ENCODE data around the gene SCGB1C1. TPM values are rescaled to one million over a fixed set of nuclear protein-coding genes. Genes with fewer than 3 reads are reported as not detected.
"Not testable (repeated sequence)": the region's sequence is repeated elsewhere in the genome, so short reads cannot be mapped to it uniquely, and the experiment has no call there.

The SCGB1C1 gene
- total RNA-seq, 3 donors from 2014 or later = not detected

DNA sequence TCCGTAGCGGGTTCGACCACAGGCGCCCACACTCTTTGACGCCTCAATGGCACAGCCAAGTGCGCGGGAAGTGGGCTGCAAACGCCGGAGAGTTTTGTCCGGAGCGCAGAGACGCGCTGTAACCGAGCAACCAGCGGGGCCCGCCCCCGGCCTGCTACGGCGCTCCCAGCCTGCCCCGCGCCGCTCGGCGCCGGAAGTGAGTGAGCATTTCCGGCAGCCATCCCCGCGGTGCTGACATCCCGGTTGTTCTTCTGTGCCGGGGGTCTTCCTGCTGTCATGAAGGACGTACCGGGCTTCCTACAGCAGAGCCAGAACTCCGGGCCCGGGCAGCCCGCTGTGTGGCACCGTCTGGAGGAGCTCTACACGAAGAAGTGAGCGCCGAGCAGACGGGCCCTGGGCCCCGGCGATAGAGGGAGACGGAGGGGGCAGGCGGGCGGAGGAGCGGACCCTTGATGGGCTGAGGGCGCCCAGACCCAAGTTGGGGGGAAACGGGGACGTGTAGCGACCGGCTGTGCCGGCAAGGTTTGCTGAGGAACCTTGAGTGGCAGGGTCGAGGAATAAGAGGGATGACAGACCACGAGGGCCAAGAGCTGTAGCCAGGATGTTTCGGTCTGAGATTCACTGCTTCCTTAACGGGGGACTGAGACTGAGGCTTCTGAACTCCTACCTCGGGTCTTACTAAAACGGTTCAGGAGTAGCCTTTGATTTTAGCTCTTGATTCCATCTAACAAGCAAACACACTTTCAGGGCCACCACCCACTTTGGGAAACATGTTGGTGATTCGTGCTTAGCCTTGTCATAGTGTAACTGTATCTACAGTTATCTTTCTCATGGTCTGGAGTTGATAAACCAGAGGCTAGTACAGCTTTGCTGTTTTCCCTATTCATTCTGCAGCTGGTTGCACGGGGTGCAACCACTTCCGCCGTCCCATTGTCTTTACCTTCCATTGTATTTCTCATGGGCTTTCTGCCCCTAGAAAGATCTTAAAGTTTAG is 44.2 kb downstream of the SCGB1C1 start, which contains the start of gene PSMD13:
Gene PSMD13, plus strand, starts transcription at position 203 of the 994 bp plus-strand sequence. Its CDS starts 74 bp downstream, at position 277.
- Mint-ChIP-seq H3K27me3 (ENCODE audit: low read depth) (no peaks in the 10 kb centered on the region), H3K9me3 (no peaks in the 10 kb centered on the region), H3K4me3 (peak within 1 kb of the TSS; percentile 97), H3K36me3 (ENCODE audit: insufficient read depth) (peaks cover 27% of the 10 kb centered on the region), H3K4me1 (ENCODE audit: low read depth) (peaks cover 50% of the 10 kb centered on the region)
- ATAC-seq = peak; percentile 82 to 85
- peak; percentile 82 for DNase-seq

DNA sequence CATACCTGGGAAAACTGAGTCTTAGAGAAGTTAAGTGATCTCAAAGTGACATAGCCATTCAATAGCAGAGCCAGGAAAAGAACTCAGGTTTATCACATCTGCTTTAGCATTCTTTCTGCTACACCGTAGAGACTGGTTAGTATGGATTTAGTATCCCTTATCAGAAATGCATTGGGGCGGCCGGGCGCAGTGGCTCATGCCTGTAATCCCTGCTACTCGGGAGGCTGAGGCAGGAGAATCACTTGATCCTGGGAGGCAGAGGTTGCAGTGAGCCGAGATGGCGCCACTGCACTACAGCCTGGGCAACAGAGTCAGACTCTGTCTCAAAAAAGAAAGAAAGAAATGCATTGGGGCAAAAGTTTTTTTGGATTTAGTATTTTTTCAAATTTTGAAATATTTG is 45.5 kb downstream of the SCGB1C1 start:
- Mint-ChIP-seq H3K4me1 (ENCODE audit: low read depth) (peaks cover 56% of the 10 kb centered on the region), H3K36me3 (ENCODE audit: insufficient read depth) (peaks cover 36% of the 10 kb centered on the region), H3K4me3 (peak overlapping the region; percentile 97)
- H3K9me3 Mint-ChIP-seq; H3K27me3 Mint-ChIP-seq (ENCODE audit: low read depth); DNase-seq; ATAC-seq: not testable (repeated sequence)

DNA sequence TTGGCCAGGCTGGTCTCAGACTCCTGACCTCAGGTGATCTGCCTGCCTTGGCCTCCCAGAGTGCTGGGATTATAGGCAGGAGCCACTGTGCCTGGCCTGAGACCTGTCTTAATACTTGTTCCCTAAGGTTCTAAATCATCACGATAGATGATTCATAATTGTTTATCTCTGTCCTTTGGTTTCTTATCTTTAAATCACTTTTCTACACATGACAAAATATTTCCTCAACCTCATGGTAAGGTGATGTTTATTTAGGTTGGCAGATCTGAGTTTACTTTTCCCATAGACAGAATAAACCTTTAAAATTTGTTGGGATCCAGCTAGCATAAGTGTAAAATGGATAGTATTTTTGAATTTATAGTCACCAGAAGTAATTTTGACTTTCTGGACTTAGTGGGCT is 47.4 kb downstream of the SCGB1C1 start:
- H3K4me1 Mint-ChIP-seq (ENCODE audit: low read depth) = peaks cover 49% of the 10 kb centered on the region
- no peaks in the 10 kb centered on the region for H3K27me3 Mint-ChIP-seq (ENCODE audit: low read depth)
- no peak overlapping the region for H3K4me3 Mint-ChIP-seq
- H3K36me3 Mint-ChIP-seq (ENCODE audit: insufficient read depth) = peaks cover 46% of the 10 kb centered on the region
- no peaks in the 10 kb centered on the region for H3K9me3 Mint-ChIP-seq
- no peak for ATAC-seq
- DNase-seq = no peak

DNA sequence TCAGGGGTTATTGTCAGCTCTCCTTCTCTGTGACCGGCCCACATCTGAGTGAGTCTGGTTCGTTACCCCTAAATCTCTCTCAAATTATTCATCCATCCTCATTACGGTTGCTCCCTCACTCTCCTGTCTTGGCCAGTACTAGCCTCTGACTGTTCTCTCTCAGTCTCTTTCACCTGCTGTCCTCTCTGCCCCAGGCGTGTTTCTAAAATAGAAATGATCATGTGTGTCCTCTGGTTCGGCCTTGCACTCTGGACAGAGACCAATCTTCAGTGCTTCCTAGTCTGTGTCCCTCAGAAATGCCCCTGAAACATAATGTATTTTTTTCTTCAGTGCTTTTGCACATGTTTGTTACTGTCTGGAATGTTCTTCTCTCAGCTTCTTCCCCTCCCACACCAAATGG is 48.8 kb downstream of the SCGB1C1 start:
- no peaks in the 10 kb centered on the region for H3K9me3 Mint-ChIP-seq
- H3K4me3 Mint-ChIP-seq = no peak overlapping the region
- H3K4me1 Mint-ChIP-seq (ENCODE audit: low read depth) = peaks cover 43% of the 10 kb centered on the region
- no peaks in the 10 kb centered on the region for H3K27me3 Mint-ChIP-seq (ENCODE audit: low read depth)
- peaks cover 51% of the 10 kb centered on the region for H3K36me3 Mint-ChIP-seq (ENCODE audit: insufficient read depth)
- ATAC-seq = no peak
- no peak for DNase-seq

Other genes starting within 250 kb of the SCGB1C1 start
- 10 to 100 TPM; 41.1 to 46.1 (median 42.6) TPM for gene BET1L, start 14.3 kb downstream of the SCGB1C1 start, total RNA-seq
- gene RIC8A, start 14.6 kb downstream of the SCGB1C1 start, total RNA-seq = 100 to 1,000 TPM; 145 to 152 (median 151) TPM
- 10 to 100 TPM in 1 of 3 donors, 1 to 10 TPM in 2; 7.0 to 12.6 (median 8.3) TPM for gene SIRT3, start 43.3 kb downstream of the SCGB1C1 start, total RNA-seq
- gene PSMD13, start 43.9 kb downstream of the SCGB1C1 start, total RNA-seq = 100 to 1,000 TPM; 348 to 399 (median 390) TPM
- 1 to 10 TPM in 2 of 3 donors, under 1 TPM in 1; 0.33 to 3.2 (median 1.2) TPM for gene NLRP6, start 85.3 kb downstream of the SCGB1C1 start, total RNA-seq
- 10 to 100 TPM; 16.6 to 76.3 (median 28.3) TPM for gene PGGHG, start 96.0 kb downstream of the SCGB1C1 start, total RNA-seq
- gene IFITM5, start 106.4 kb downstream of the SCGB1C1 start, total RNA-seq = not detected
- gene IFITM2, start 114.7 kb downstream of the SCGB1C1 start, total RNA-seq = 100 to 1,000 TPM; 197 to 257 (median 231) TPM
- 100 to 1,000 TPM in 2 of 3 donors, 10 to 100 TPM in 1; 99.3 to 144 (median 120) TPM for gene IFITM1, start 121.0 kb downstream of the SCGB1C1 start, total RNA-seq
- 10 to 100 TPM in 2 of 3 donors, 1 to 10 TPM in 1; 5.3 to 24.6 (median 20.4) TPM for gene IFITM3, start 127.8 kb downstream of the SCGB1C1 start, total RNA-seq
- gene B4GALNT4, start 176.4 kb downstream of the SCGB1C1 start, total RNA-seq = 1 to 10 TPM; 3.8 to 6.1 (median 5.5) TPM
- gene PKP3, start 201.1 kb downstream of the SCGB1C1 start, total RNA-seq = under 1 TPM; 0.11 to 0.40 (median 0.16) TPM
- gene SIGIRR, start 221.9 kb downstream of the SCGB1C1 start, total RNA-seq = 10 to 100 TPM; 26.7 to 29.3 (median 29.2) TPM
- 10 to 100 TPM; 16.5 to 21.7 (median 20.4) TPM for gene ANO9, start 248.9 kb downstream of the SCGB1C1 start, total RNA-seq